GM12878 (cell line): ENCODE results near the gene STEAP2. TPM values are rescaled to one million over a fixed set of nuclear protein-coding genes. Genes with fewer than 3 reads are reported as not detected.

Experiments used
- CBX5 ChIP-seq: sonication (generic); IDR thresholded peaks from 2 replicates; pipeline ENCODE4 v1.6.1; 2016; ENCODE audit warnings: low read depth, moderate library complexity, mild to moderate bottlenecking, inconsistent platforms
- CHD2 ChIP-seq: IDR thresholded peaks from 2 replicates; pipeline ENCODE4 v1.6.1; 2011; ENCODE audit warnings: low read depth, low read length, improper control_type of control experiment, borderline replicate concordance
- ELK1 ChIP-seq: IDR thresholded peaks from 2 replicates; pipeline ENCODE4 v1.6.1; 2012; ENCODE audit warnings: low read depth, low read length, improper control_type of control experiment
- EP300 ChIP-seq, 2 experiments: fragments of 150-350 bp in 1 of 2; IDR thresholded peaks; 2 replicates each; pipeline ENCODE4 v1.6.1; 2011 to 2012; ENCODE audit warnings: low read depth in 2 of 2, low read length in 2 of 2, borderline replicate concordance in 1 of 2, improper control_type of control experiment in 1 of 2, inconsistent platforms in 1 of 2; ENCODE audit not compliant: control insufficient read depth in 1 of 2
- FOXM1 ChIP-seq: IDR thresholded peaks from 2 replicates; pipeline ENCODE4 v1.6.1; 2012; ENCODE audit warnings: low read depth, mild to moderate bottlenecking, inconsistent platforms, low read length, moderate library complexity
- GATAD2B ChIP-seq: fragments of 450-650 bp; conservative IDR thresholded peaks from 2 replicates; pipeline ENCODE4 v1.6.1; 2017; ENCODE audit warnings: low read depth, mild to moderate bottlenecking, moderate library complexity
- HCFC1 ChIP-seq: fragments of 150-350 bp; IDR thresholded peaks from 2 replicates; pipeline ENCODE4 v1.6.1; 2014; ENCODE audit warnings: low read length
- MAX ChIP-seq: IDR thresholded peaks from 2 replicates; pipeline ENCODE4 v1.6.1; 2012; ENCODE audit warnings: low read depth, low read length, improper control_type of control experiment
- NBN ChIP-seq: fragments of 450-650 bp; IDR thresholded peaks from 2 replicates; pipeline ENCODE4 v1.6.1; 2016
- NFYB ChIP-seq: IDR thresholded peaks from 2 replicates; pipeline ENCODE4 v1.6.1; 2011; ENCODE audit warnings: low read depth, mild to moderate bottlenecking, low read length, improper control_type of control experiment, moderate library complexity; ENCODE audit not compliant: insufficient read depth
- NR2F1 ChIP-seq: fragments of 450-650 bp; conservative IDR thresholded peaks from 2 replicates; pipeline ENCODE4 v1.6.1; 2017; ENCODE audit warnings: mild to moderate bottlenecking
- RAD51 ChIP-seq: fragments of 450-650 bp; IDR thresholded peaks from 2 replicates; pipeline ENCODE4 v1.6.1; 2016; ENCODE audit warnings: moderate library complexity, mild to moderate bottlenecking, inconsistent platforms
- RCOR1 ChIP-seq: conservative IDR thresholded peaks from 2 replicates; pipeline ENCODE4 v1.6.1; 2012; ENCODE audit warnings: low read depth, low read length, improper control_type of control experiment
- RELA ChIP-seq: fragments of 450-650 bp; IDR thresholded peaks from 2 replicates; pipeline ENCODE4 v1.8.0; 2014; ENCODE audit warnings: borderline replicate concordance; ENCODE audit not compliant: partially characterized antibody
- RUNX3 ChIP-seq: IDR thresholded peaks from 2 replicates; pipeline ENCODE4 v1.6.1; 2012; ENCODE audit warnings: low read length, inconsistent platforms
- SP1 ChIP-seq: IDR thresholded peaks from one replicate; pipeline ENCODE4 v1.6.1; 2011; ENCODE audit warnings: low read depth, low read length
- SPI1 ChIP-seq: IDR thresholded peaks from 2 replicates; pipeline ENCODE4 v1.6.1; 2011; ENCODE audit warnings: low read depth, mild to moderate bottlenecking, low read length, moderate library complexity, borderline replicate concordance; ENCODE audit not compliant: insufficient read depth
- SREBF1 ChIP-seq: IDR thresholded peaks from 2 replicates; pipeline ENCODE4 v1.6.1; 2012; ENCODE audit warnings: mild to moderate bottlenecking, low read length
- TARDBP ChIP-seq: IDR thresholded peaks from 2 replicates; pipeline ENCODE4 v1.6.1; 2016; ENCODE audit warnings: borderline replicate concordance
- TCF12 ChIP-seq: IDR thresholded peaks from 2 replicates; pipeline ENCODE4 v1.6.1; 2011; ENCODE audit warnings: low read depth, mild to moderate bottlenecking, low read length
- YY1 ChIP-seq: IDR thresholded peaks from 2 replicates; pipeline ENCODE4 v1.6.1; 2011; ENCODE audit warnings: low read depth, mild to moderate bottlenecking, low read length
- ZSCAN29 ChIP-seq: fragments of 450-650 bp; IDR thresholded peaks from 2 replicates; pipeline ENCODE4 v1.6.1; 2017; ENCODE audit warnings: mild to moderate bottlenecking, moderate library complexity
- polyA plus RNA-seq, 11 experiments: library from polyadenylated mRNA; depleted of rRNA in 4 of 11; unstranded in 6 of 11; stranded (reverse) in 5 of 11; fragments of >200 nt; fragmentation: Nextera tagmentation in 4 of 11; fragmentation: Illumina TruSeq in 1 of 11; extraction: Ambion mirVana in 4 of 11; extraction: Trizol in 1 of 11; gene quantifications; 1 replicate in 1 of 11; 2 replicates in 10 of 11; pipeline versions ENCODE4 v1.2.1 to v1.2.3, GENCODE V29; 2011 to 2016; ENCODE audit warnings: inconsistent platforms in 2 of 11, missing spikeins in 2 of 11, low read depth in 1 of 11
- total RNA-seq, 4 experiments: library from RNA; depleted of rRNA in 3 of 4; stranded (reverse); fragments of >200 nt in 3 of 4; fragmentation: Illumina TruSeq in 1 of 4; extraction: Trizol in 1 of 4; gene quantifications; 2 replicates each; pipeline versions ENCODE4 v1.2.1 to v1.2.3, GENCODE V29; 2013 to 2021
- TF ChIP-seq, protein P1 (sequence below): fragments of 450-650 bp; formaldehyde crosslinking; IDR thresholded peaks from 2 replicates; pipeline ENCODE4 v1.4.0; 2020; ENCODE audit warnings: mild to moderate bottlenecking, moderate library complexity
- TF ChIP-seq, protein P2 (sequence below): fragments of 450-650 bp; formaldehyde crosslinking; IDR thresholded peaks from 2 replicates; pipeline ENCODE4 v1.5.0; 2022; ENCODE audit warnings: mild to moderate bottlenecking, missing genetic modification characterization

The STEAP2 gene
- total and polyA plus RNA-seq, 10 of the 15 experiments (the other 5 are each of a cell fraction or from before 2014, with no cell fraction given), result 0.64 to 17.6 (median 1.8) TPM

- no peak for TF ChIP-seq HCFC1
- TF ChIP-seq CBX5, result no peak
- TF ChIP-seq NR2F1, result peak; percentile 59
- peak; percentile 88 for TF ChIP-seq NBN
- TF ChIP-seq SP1, result no peak
- no peak for TF ChIP-seq GATAD2B
- TF ChIP-seq FOXM1, result no peak
- TF ChIP-seq YY1, result no peak
- TF ChIP-seq SREBF1, result no peak
- TF ChIP-seq, protein P1, sequence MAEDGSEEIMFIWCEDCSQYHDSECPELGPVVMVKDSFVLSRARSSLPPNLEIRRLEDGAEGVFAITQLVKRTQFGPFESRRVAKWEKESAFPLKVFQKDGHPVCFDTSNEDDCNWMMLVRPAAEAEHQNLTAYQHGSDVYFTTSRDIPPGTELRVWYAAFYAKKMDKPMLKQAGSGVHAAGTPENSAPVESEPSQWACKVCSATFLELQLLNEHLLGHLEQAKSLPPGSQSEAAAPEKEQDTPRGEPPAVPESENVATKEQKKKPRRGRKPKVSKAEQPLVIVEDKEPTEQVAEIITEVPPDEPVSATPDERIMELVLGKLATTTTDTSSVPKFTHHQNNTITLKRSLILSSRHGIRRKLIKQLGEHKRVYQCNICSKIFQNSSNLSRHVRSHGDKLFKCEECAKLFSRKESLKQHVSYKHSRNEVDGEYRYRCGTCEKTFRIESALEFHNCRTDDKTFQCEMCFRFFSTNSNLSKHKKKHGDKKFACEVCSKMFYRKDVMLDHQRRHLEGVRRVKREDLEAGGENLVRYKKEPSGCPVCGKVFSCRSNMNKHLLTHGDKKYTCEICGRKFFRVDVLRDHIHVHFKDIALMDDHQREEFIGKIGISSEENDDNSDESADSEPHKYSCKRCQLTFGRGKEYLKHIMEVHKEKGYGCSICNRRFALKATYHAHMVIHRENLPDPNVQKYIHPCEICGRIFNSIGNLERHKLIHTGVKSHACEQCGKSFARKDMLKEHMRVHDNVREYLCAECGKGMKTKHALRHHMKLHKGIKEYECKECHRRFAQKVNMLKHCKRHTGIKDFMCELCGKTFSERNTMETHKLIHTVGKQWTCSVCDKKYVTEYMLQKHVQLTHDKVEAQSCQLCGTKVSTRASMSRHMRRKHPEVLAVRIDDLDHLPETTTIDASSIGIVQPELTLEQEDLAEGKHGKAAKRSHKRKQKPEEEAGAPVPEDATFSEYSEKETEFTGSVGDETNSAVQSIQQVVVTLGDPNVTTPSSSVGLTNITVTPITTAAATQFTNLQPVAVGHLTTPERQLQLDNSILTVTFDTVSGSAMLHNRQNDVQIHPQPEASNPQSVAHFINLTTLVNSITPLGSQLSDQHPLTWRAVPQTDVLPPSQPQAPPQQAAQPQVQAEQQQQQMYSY (CRISPR knock-in tag), result no peak
- TF ChIP-seq MAX, result no peak
- no peak for TF ChIP-seq RCOR1
- no peak for TF ChIP-seq RELA
- no peak for TF ChIP-seq CHD2
- 0 out of 2 replicates have a peak, but pooled peaks have one; percentile 30 for TF ChIP-seq RAD51
- TF ChIP-seq TARDBP, result no peak
- no peak for TF ChIP-seq ZSCAN29
- no peak for TF ChIP-seq NFYB
- no peak for TF ChIP-seq TCF12
- peak in 1 of 2 experiments; percentile 48; a peak in 1 of 4 replicates for TF ChIP-seq EP300 (IDR thresholded peaks at IDR 0.05; ENCODE audit: borderline replicate concordance in 1 of 2, control insufficient read depth in 1 of 2, low read depth in 2 of 2, low read length in 2 of 2)
- peak; percentile 85 for TF ChIP-seq RUNX3
- TF ChIP-seq, protein P2, sequence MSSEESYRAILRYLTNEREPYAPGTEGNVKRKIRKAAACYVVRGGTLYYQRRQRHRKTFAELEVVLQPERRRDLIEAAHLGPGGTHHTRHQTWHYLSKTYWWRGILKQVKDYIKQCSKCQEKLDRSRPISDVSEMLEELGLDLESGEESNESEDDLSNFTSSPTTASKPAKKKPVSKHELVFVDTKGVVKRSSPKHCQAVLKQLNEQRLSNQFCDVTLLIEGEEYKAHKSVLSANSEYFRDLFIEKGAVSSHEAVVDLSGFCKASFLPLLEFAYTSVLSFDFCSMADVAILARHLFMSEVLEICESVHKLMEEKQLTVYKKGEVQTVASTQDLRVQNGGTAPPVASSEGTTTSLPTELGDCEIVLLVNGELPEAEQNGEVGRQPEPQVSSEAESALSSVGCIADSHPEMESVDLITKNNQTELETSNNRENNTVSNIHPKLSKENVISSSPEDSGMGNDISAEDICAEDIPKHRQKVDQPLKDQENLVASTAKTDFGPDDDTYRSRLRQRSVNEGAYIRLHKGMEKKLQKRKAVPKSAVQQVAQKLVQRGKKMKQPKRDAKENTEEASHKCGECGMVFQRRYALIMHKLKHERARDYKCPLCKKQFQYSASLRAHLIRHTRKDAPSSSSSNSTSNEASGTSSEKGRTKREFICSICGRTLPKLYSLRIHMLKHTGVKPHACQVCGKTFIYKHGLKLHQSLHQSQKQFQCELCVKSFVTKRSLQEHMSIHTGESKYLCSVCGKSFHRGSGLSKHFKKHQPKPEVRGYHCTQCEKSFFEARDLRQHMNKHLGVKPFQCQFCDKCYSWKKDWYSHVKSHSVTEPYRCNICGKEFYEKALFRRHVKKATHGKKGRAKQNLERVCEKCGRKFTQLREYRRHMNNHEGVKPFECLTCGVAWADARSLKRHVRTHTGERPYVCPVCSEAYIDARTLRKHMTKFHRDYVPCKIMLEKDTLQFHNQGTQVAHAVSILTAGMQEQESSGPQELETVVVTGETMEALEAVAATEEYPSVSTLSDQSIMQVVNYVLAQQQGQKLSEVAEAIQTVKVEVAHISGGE (CRISPR knock-in tag), result no peak
- no peak for TF ChIP-seq ELK1
- TF ChIP-seq SPI1, result peak; percentile 57; the same call in 1 of the 2 replicates
These were observed 38.3 kb upstream of the STEAP2 start (continued) for GRCh38 chr7:90173127-90173844.
